GM12865 (cell line): Measurements from ENCODE around the gene STK36.
A peak's percentile ranks its signal among the peaks of the same experiment; 100 is the strongest.

Experiments used
- DNase-seq: peaks from one replicate; pipeline ENCODE4 v3.0.0; 2010; ENCODE audit warnings: low read depth
- H3K4me3 ChIP-seq: 2 replicates; pipeline ENCODE4 v1.5.1; 2011; ENCODE audit warnings: mild to moderate bottlenecking, low read depth, low read length, control low read depth
- CTCF ChIP-seq: IDR thresholded peaks from 2 replicates; pipeline ENCODE4 v1.5.1; 2011; ENCODE audit warnings: low read length, control low read depth, low read depth, inconsistent platforms; ENCODE audit not compliant: insufficient read depth; ENCODE audit errors: missing control alignments

Gene STK36

GRCh38 chr2:218744615-218745014 is 72.7 kb downstream of the STK36 start:
- H3K4me3 ChIP-seq, result no peak overlapping the region
- no peak for TF ChIP-seq CTCF
- DNase-seq, result peak; percentile 45

- peak; percentile 26 for DNase-seq
- no peak overlapping the region for H3K4me3 ChIP-seq
- no peak for TF ChIP-seq CTCF
Measured at GRCh38 chr2:218745160-218745558, 73.3 kb downstream of the STK36 start.

GRCh38 chr2:218745559-218746469 is 73.9 kb downstream of the STK36 start:
- no peak for DNase-seq
- TF ChIP-seq CTCF, result no peak
- no peak overlapping the region for H3K4me3 ChIP-seq

GRCh38 chr2:218746470-218746795 is 74.5 kb downstream of the STK36 start:
- no peak overlapping the region for H3K4me3 ChIP-seq
- TF ChIP-seq CTCF, result no peak
- no peak for DNase-seq

- no peak for DNase-seq
- no peak overlapping the region for H3K4me3 ChIP-seq
- TF ChIP-seq CTCF, result no peak
Measured at GRCh38 chr2:218746960-218747359, 75.1 kb downstream of the STK36 start.

GRCh38 chr2:218748741-218749441 is 77.0 kb downstream of the STK36 start:
- H3K4me3 ChIP-seq, result no peak overlapping the region
- DNase-seq, result no peak
- TF ChIP-seq CTCF, result no peak
